Fibroblast of pulmonary artery (primary cell): ENCODE measurements around the gene SGCD.
A peak's percentile ranks its signal among the peaks of the same experiment; 100 is the strongest.

ENCODE experiments used
- DNase-seq: peaks from one replicate; pipeline ENCODE4 v3.0.0-alpha.2; 2010; ENCODE audit warnings: low read depth
- H3K4me3 ChIP-seq: replicated peaks from 2 replicates; pipeline ENCODE4 v1.5.1; 2011; ENCODE audit warnings: low read depth, mild to moderate bottlenecking, control low read depth, low read length, moderate library complexity
- TF ChIP-seq, protein P1 (sequence below): IDR thresholded peaks from 2 replicates; pipeline ENCODE4 v1.5.1; 2011; ENCODE audit warnings: mild to moderate bottlenecking, control low read depth, low read length, inconsistent platforms; ENCODE audit errors: missing control alignments

The SGCD gene

DNA sequence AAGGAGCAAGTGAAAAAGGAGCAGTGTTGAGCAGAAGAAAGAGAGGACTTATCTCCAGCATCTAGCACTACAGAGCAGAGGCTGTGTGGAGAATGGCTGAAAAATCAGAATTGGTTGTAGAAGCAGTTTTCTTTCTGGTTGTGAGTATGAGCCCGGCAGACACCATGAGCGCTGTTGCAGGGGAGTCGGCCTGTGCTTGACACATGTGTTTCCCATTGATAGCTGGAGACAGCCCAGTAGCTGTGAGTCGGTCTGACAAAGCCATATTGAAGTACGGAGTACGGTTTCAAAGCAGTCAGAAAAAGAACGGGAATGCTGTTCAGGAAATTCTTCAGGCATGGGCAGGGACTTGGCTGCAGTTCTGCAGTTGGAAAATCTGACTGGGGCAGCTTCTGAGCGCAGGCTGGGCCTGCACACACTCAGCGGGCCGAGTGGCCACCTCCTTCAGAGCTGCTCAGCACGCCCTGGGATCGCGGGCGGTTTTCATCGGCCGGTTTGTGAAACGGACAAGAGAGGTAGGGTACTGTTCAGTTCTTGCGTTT lies at the start of gene SGCD:
TSS of gene SGCD (plus strand) at position 447 of the 542 bp plus-strand sequence.
- H3K4me3 ChIP-seq = peak within 1 kb of the TSS; percentile 45
- DNase-seq = peak; percentile 88
- TF ChIP-seq, protein P1, sequence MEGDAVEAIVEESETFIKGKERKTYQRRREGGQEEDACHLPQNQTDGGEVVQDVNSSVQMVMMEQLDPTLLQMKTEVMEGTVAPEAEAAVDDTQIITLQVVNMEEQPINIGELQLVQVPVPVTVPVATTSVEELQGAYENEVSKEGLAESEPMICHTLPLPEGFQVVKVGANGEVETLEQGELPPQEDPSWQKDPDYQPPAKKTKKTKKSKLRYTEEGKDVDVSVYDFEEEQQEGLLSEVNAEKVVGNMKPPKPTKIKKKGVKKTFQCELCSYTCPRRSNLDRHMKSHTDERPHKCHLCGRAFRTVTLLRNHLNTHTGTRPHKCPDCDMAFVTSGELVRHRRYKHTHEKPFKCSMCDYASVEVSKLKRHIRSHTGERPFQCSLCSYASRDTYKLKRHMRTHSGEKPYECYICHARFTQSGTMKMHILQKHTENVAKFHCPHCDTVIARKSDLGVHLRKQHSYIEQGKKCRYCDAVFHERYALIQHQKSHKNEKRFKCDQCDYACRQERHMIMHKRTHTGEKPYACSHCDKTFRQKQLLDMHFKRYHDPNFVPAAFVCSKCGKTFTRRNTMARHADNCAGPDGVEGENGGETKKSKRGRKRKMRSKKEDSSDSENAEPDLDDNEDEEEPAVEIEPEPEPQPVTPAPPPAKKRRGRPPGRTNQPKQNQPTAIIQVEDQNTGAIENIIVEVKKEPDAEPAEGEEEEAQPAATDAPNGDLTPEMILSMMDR = peak; percentile 13

DNA sequence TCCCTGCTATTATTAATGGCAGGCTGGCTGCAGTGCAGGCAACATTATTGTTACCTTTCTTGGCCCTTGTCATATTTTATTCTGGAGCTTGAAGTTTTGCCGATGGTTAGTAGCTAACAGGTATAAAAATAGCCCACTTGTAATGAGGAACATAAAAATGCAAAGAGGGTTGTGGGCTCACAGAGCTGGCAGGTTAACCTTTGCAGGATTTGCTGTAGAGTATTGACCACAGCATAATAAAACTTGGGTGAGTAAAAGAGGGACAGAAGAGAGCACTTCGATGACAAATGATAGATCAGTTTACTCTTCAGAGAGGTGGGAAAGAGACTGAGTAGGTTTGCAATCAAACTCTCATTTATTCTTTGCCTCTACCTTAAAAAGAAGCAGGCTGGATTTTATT lies 49.7 kb upstream of the SGCD start:
- TF ChIP-seq, protein P1 = no peak
- no peak overlapping the region for H3K4me3 ChIP-seq
- DNase-seq = no peak

DNA sequence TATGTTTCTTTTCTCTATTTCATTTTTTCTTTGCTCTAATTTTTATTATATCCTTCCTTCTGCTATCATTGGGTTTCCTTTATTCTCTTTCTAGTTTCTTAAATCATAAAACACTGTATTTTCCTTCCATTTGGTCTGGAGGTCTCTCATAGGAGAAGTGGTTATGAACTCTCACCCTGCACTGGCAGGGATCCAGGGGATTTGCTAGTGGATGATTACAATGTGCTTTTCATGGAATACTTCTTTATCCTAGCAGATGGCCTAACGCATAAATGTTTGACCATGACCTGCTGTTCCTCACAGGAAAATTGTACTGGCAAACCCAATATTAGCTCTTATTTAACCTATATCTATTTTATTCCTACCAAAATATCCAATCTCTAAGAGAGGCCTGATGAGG lies 31.5 kb upstream of the SGCD start:
- TF ChIP-seq, protein P1 = no peak
- no peak overlapping the region for H3K4me3 ChIP-seq
- DNase-seq = no peak

DNA sequence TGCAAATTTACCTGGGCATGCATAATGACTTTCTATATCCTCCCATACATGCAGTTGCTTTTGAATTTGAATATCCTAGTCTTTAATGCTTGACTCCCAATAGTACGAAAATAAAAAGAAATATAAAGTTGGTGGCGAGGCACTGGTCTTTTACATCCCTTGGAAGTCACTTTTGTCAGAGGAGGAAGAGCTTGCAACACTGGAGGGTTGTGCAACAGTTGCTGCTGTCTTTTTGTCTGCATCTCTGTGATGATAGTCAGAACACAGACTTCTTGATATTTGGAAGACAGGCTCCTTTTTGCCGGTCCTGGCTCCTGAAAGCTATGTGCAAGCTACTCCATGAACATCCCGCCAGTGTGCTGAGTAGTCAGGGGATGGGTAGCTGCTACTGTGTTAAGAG lies 16.8 kb upstream of the SGCD start:
- no peak overlapping the region for H3K4me3 ChIP-seq
- TF ChIP-seq, protein P1 = no peak
- DNase-seq = no peak

DNA sequence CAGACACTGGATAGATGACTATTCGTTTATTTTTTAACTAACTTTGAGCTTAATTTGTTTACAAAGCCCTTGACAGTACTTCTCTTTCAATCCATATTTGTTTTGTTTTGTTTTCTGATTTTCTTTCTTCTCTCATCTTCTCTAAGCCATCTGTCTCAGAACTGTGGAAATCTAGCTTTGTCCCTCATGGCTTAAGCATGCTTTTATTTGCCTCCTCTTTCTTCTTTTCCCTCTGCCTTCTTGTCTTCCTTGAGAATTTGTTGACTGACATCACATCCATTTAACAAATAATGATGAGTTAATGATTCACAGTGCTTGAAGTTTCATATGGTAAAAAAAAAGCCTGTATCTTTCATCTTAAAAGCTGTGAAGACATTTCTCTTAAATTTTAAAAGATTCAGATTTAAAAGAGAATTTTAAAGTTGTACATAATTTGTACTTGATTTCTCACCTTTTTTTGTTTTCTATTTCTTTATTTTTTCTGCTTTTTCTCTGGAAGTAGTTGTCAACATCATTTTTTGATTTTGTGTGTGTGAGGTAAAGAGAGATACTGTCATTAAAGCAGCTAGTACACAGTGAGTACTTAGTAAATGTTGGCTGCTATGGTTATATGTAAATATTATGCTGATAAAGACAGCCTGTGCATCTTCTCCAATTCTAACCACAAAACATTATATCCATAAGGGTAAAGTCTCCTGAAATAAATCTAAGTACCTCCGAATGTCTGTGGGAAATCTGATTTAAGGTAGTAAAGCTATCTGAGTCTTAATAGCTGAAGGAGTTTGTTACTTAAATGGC lies 13.9 kb upstream of the SGCD start:
- H3K4me3 ChIP-seq = no peak overlapping the region
- TF ChIP-seq, protein P1 = no peak
- no peak for DNase-seq

DNA sequence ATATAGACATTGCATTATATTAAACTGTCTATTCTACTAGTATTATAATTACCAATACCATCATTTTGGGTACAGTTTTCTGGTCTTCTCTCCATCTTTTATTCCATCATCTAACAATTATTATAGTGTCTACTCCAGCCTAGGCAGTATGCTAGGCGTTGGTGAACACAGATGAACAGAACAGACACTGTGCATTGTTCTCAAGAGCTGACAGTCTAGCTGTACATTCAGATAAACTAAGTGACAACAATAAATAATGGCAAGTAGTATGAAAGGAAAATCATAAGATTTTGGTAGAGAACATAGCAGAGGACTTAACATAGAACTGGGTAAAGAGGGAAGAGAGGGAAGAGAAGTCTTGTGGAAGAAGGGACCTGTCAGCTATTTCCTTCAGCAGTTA lies 12.5 kb upstream of the SGCD start:
- H3K4me3 ChIP-seq = no peak overlapping the region
- TF ChIP-seq, protein P1 = no peak
- no peak for DNase-seq
